ENCODE data around the gene FAM89A. TPM values are rescaled to one million over a fixed set of nuclear protein-coding genes. Genes with fewer than 3 reads are reported as not detected.
A peak's percentile ranks its signal among the peaks of the same experiment; 100 is the strongest.

Gene FAM89A
- total and polyA plus RNA-seq, 9 of the 15 experiments (the other 6 are each of a cell fraction or from before 2014, with no cell fraction given), result 8.7 to 66.2 (median 43.3) TPM

- TF ChIP-seq, protein P1, sequence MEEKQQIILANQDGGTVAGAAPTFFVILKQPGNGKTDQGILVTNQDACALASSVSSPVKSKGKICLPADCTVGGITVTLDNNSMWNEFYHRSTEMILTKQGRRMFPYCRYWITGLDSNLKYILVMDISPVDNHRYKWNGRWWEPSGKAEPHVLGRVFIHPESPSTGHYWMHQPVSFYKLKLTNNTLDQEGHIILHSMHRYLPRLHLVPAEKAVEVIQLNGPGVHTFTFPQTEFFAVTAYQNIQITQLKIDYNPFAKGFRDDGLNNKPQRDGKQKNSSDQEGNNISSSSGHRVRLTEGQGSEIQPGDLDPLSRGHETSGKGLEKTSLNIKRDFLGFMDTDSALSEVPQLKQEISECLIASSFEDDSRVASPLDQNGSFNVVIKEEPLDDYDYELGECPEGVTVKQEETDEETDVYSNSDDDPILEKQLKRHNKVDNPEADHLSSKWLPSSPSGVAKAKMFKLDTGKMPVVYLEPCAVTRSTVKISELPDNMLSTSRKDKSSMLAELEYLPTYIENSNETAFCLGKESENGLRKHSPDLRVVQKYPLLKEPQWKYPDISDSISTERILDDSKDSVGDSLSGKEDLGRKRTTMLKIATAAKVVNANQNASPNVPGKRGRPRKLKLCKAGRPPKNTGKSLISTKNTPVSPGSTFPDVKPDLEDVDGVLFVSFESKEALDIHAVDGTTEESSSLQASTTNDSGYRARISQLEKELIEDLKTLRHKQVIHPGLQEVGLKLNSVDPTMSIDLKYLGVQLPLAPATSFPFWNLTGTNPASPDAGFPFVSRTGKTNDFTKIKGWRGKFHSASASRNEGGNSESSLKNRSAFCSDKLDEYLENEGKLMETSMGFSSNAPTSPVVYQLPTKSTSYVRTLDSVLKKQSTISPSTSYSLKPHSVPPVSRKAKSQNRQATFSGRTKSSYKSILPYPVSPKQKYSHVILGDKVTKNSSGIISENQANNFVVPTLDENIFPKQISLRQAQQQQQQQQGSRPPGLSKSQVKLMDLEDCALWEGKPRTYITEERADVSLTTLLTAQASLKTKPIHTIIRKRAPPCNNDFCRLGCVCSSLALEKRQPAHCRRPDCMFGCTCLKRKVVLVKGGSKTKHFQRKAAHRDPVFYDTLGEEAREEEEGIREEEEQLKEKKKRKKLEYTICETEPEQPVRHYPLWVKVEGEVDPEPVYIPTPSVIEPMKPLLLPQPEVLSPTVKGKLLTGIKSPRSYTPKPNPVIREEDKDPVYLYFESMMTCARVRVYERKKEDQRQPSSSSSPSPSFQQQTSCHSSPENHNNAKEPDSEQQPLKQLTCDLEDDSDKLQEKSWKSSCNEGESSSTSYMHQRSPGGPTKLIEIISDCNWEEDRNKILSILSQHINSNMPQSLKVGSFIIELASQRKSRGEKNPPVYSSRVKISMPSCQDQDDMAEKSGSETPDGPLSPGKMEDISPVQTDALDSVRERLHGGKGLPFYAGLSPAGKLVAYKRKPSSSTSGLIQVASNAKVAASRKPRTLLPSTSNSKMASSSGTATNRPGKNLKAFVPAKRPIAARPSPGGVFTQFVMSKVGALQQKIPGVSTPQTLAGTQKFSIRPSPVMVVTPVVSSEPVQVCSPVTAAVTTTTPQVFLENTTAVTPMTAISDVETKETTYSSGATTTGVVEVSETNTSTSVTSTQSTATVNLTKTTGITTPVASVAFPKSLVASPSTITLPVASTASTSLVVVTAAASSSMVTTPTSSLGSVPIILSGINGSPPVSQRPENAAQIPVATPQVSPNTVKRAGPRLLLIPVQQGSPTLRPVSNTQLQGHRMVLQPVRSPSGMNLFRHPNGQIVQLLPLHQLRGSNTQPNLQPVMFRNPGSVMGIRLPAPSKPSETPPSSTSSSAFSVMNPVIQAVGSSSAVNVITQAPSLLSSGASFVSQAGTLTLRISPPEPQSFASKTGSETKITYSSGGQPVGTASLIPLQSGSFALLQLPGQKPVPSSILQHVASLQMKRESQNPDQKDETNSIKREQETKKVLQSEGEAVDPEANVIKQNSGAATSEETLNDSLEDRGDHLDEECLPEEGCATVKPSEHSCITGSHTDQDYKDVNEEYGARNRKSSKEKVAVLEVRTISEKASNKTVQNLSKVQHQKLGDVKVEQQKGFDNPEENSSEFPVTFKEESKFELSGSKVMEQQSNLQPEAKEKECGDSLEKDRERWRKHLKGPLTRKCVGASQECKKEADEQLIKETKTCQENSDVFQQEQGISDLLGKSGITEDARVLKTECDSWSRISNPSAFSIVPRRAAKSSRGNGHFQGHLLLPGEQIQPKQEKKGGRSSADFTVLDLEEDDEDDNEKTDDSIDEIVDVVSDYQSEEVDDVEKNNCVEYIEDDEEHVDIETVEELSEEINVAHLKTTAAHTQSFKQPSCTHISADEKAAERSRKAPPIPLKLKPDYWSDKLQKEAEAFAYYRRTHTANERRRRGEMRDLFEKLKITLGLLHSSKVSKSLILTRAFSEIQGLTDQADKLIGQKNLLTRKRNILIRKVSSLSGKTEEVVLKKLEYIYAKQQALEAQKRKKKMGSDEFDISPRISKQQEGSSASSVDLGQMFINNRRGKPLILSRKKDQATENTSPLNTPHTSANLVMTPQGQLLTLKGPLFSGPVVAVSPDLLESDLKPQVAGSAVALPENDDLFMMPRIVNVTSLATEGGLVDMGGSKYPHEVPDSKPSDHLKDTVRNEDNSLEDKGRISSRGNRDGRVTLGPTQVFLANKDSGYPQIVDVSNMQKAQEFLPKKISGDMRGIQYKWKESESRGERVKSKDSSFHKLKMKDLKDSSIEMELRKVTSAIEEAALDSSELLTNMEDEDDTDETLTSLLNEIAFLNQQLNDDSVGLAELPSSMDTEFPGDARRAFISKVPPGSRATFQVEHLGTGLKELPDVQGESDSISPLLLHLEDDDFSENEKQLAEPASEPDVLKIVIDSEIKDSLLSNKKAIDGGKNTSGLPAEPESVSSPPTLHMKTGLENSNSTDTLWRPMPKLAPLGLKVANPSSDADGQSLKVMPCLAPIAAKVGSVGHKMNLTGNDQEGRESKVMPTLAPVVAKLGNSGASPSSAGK (IDR thresholded peaks at IDR 0.05), result peak; percentile 91
- TF ChIP-seq EP300 (IDR thresholded peaks at IDR 0.05; ENCODE audit: low read length), result peak; percentile 97
- TF ChIP-seq FOXK2 (conservative IDR thresholded peaks at IDR 0.05 in 1 of 2, IDR thresholded peaks at IDR 0.05 in 1 of 2; ENCODE audit: low read depth in 2 of 2), result peak; percentile 66 to 79
- peak; percentile 98 to 99 for TF ChIP-seq TRIM24 (IDR thresholded peaks at IDR 0.05)
- TF ChIP-seq CHCHD3 (CRISPR knock-in tag; IDR thresholded peaks at IDR 0.05), result no peak
- TF ChIP-seq, protein P2, sequence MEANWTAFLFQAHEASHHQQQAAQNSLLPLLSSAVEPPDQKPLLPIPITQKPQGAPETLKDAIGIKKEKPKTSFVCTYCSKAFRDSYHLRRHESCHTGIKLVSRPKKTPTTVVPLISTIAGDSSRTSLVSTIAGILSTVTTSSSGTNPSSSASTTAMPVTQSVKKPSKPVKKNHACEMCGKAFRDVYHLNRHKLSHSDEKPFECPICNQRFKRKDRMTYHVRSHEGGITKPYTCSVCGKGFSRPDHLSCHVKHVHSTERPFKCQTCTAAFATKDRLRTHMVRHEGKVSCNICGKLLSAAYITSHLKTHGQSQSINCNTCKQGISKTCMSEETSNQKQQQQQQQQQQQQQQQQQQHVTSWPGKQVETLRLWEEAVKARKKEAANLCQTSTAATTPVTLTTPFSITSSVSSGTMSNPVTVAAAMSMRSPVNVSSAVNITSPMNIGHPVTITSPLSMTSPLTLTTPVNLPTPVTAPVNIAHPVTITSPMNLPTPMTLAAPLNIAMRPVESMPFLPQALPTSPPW (CRISPR knock-in tag; IDR thresholded peaks at IDR 0.05), result 0 out of 2 replicates have a peak, but pooled peaks have one; percentile 32
- TF ChIP-seq ZKSCAN8 (CRISPR knock-in tag; IDR thresholded peaks at IDR 0.05), result no peak
- peak; percentile 93 for TF ChIP-seq BACH1 (tag; IDR thresholded peaks at IDR 0.05)
- TF ChIP-seq ZNF77 (CRISPR knock-in tag; IDR thresholded peaks at IDR 0.05), result no peak
- TF ChIP-seq E2F1 (CRISPR knock-in tag; IDR thresholded peaks at IDR 0.05), result 0 out of 2 replicates have a peak, but pooled peaks have one; percentile 24
- no peak for TF ChIP-seq ASH1L (IDR thresholded peaks at IDR 0.05; ENCODE audit: borderline replicate concordance, low read depth, partially characterized antibody)
- TF ChIP-seq POLR2B (IDR thresholded peaks at IDR 0.05; ENCODE audit: low read depth, partially characterized antibody), result no peak
- TF ChIP-seq BMI1 (IDR thresholded peaks at IDR 0.05; ENCODE audit: low read length), result no peak
- no peak for TF ChIP-seq KLF16 (IDR thresholded peaks at IDR 0.05)
Observed at GRCh38 chr1:231049121-231049979, 9.3 kb upstream of the FAM89A start (continued).

Measured in K562 (cell line).